Colonic mucosa (tissue), 4 donors: ENCODE results near the gene TMEM59L. TPM values are rescaled to one million over a fixed set of nuclear protein-coding genes. Genes with fewer than 3 reads are reported as not detected.

Experiments
- DNase-seq: peaks from one replicate; pipeline ENCODE4 v3.0.0-alpha.2; 2020
- H3K27ac ChIP-seq: fragments of 200-600 bp; one replicate; pipeline ENCODE4 v1.8.0; 2021
- H3K27me3 ChIP-seq: fragments of 200-600 bp; one replicate; pipeline ENCODE4 v1.8.0; 2021
- H3K36me3 ChIP-seq: fragments of 200-600 bp; one replicate; pipeline ENCODE4 v1.8.0; 2021
- H3K4me1 ChIP-seq: fragments of 200-600 bp; one replicate; pipeline ENCODE4 v1.8.0; 2021; ENCODE audit warnings: mild to moderate bottlenecking
- H3K4me3 ChIP-seq: fragments of 200-600 bp; one replicate; pipeline ENCODE4 v1.8.0; 2021
- H3K9ac ChIP-seq, 2 donors: one replicate each; pipeline ENCODE4 v1.7.0; 2013; ENCODE audit warnings: control low read depth in 2 of 2, low read depth in 2 of 2, low read length in 2 of 2
- H3K9me3 ChIP-seq: fragments of 200-600 bp; one replicate; pipeline ENCODE4 v1.8.0; 2021
- CTCF ChIP-seq: fragments of 200-600 bp; IDR thresholded peaks from one replicate; pipeline ENCODE4 v1.8.0; 2022; ENCODE audit warnings: antibody characterized with exemption, mild to moderate bottlenecking
- intact Hi-C: fragments of 100-400 bp; cut with DNase I; formaldehyde crosslinking; loops from one replicate; pipeline ENCODE4 v1.14.1; 2022
- total RNA-seq, 2 donors: library from RNA; stranded (reverse); fragmentation: NEBNext Ultra II Directional in 1 of 2; extraction: Animal tissue kit (Norgen Biotek cat#: 25700) in 1 of 2; gene quantifications; one replicate each; pipeline ENCODE4 v1.2.1, GENCODE V29; 2021
- donor health status: healthy.
- donor health status: DM: no; HTN: no; CAD: no.
- donor health status: DM: no; HTN: no; CAD: no.

TMEM59L gene
- total RNA-seq, 2 donors from 2014 or later: 0.27 to 1.4 TPM

GRCh38 chr19:18603255-18603957 is 9.3 kb upstream of the TMEM59L start:
- no peak overlapping the region for H3K4me3 ChIP-seq
- DNase-seq: no peak
- no peak overlapping the region for H3K9ac ChIP-seq
- no peaks in the 10 kb centered on the region for H3K9me3 ChIP-seq
- peaks cover 63% of the 10 kb centered on the region for H3K27me3 ChIP-seq
- H3K36me3 ChIP-seq: no peaks in the 10 kb centered on the region
- H3K4me1 ChIP-seq: no peaks in the 10 kb centered on the region
- no peak for TF ChIP-seq CTCF
- intact Hi-C loops: no loop called here
- no peak overlapping the region for H3K27ac ChIP-seq

DNA sequence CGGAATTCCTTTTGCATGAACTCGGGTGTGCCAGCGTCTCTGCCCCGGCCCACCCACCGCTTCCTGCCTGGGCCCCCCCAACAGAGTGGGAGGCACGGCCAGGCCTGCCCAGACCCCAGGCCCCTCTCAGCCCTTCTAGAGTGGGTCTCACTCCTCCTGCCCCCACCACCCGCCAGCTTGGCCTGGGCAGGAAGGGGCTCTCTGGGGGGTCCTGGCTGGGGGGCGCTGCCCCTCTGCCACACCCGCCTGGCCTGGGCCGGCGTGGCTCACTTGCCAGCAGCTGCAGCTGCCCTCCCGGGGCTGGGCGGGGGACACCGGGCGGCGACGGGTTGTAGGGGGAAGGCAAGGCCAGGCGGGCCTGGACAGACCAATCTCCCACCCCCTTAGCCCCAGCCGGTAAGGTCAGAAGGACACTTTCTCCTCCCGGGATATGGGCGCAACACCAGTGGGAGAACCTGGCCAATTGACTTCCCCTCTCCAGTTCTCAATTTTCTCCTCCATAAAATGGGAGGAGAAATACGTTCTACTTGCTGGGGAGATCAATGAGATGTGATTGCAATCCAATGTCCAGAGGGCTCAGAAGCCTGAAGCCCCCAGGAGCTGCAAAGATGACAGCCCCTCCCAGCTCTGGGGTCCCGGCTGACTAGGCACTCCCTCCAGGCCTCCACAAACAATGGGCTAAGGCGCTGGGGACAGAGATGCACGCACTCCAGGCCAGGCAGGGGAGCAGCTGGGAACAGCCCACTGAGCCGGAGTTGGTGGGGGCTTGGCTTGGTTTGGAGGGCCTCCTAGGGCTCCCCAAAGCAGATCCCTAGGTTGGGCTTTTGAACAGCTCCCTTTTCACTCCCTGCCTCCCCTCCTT is 8.5 kb upstream of the TMEM59L start:
- no peak overlapping the region for H3K9ac ChIP-seq
- no peak overlapping the region for H3K4me3 ChIP-seq
- H3K4me1 ChIP-seq: no peaks in the 10 kb centered on the region
- no peaks in the 10 kb centered on the region for H3K36me3 ChIP-seq
- H3K9me3 ChIP-seq: no peaks in the 10 kb centered on the region
- DNase-seq: no peak
- no peak overlapping the region for H3K27ac ChIP-seq
- TF ChIP-seq CTCF: no peak
- intact Hi-C loops: no loop called here
- H3K27me3 ChIP-seq: peaks cover 68% of the 10 kb centered on the region

DNA sequence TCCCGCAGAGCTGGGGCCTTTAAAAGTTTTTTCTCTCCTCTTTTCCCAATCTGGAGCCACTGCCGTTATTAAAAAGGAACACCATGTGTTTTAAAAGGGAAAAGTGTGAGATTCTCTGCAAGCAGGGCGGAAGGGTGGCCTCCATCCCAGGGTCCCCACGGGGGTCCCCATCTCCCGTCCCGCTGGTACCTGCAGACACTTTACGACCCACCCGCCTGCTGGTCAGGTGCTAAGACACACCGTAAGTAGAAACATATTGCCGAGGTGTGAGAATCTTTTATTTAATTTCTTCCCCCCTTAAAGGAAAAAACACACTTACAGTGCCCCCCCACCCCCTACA is 7.9 kb upstream of the TMEM59L start:
- no peak for TF ChIP-seq CTCF
- no peak overlapping the region for H3K9ac ChIP-seq
- no peaks in the 10 kb centered on the region for H3K9me3 ChIP-seq
- H3K27me3 ChIP-seq: peaks cover 72% of the 10 kb centered on the region
- no peak for DNase-seq
- H3K27ac ChIP-seq: no peak overlapping the region
- H3K4me3 ChIP-seq: no peak overlapping the region
- H3K4me1 ChIP-seq: no peaks in the 10 kb centered on the region
- H3K36me3 ChIP-seq: no peaks in the 10 kb centered on the region
- intact Hi-C loops: no loop called here

GRCh38 chr19:18605196-18605545 is 7.5 kb upstream of the TMEM59L start:
- Histone ChIP-seq H3K9ac (no peak overlapping the region), H3K27ac (no peak overlapping the region), H3K36me3 (no peaks in the 10 kb centered on the region), H3K4me1 (no peaks in the 10 kb centered on the region), H3K4me3 (no peak overlapping the region), H3K9me3 (no peaks in the 10 kb centered on the region), H3K27me3 (peaks cover 73% of the 10 kb centered on the region)
- intact Hi-C loops: no loop called here
- TF ChIP-seq CTCF: no peak
- DNase-seq: no peak

DNA sequence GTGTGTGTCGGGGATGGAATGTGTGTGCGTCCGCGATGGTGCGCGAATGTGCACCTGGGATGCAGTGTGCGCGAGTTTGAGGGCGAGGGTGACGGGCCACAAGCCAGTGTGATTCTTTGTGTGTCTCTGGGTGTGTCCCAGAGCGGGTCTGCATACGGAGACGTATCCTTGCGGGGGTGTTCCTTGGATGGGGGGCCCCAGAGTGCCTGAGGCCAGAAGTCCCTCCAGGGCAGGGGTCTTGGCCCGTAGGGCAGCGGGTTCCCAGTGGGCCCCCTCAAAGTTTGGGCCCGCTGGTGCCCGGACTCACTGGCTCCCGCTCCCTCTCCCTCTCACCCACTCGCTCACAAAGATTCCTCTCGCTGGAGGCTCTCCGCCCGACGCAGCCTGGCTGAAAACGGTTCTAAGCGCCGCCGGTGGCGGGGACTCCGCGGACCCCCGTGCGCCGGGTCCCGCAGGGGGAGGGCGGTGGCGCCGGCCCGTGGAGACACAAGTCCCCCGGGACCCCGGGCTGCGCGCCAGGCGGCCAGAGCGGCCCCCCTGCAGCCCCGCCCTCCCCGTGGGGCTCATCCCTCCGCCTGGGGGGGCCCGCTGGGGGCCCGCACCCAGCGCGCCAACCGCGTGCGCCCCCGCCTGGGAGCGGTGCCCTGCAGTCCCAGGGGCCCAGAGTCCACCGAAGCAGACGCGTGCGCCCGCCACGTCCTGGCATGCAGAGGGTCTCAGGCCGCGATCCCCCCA is 7.0 kb upstream of the TMEM59L start:
- Histone ChIP-seq H3K4me1 (no peaks in the 10 kb centered on the region), H3K9ac (no peak overlapping the region), H3K27ac (no peak overlapping the region), H3K36me3 (no peaks in the 10 kb centered on the region), H3K27me3 (peaks cover 79% of the 10 kb centered on the region), H3K4me3 (no peak overlapping the region), H3K9me3 (no peaks in the 10 kb centered on the region)
- TF ChIP-seq CTCF: no peak
- intact Hi-C loops: no loop called here
- no peak for DNase-seq
